Brain microvascular endothelial cell (primary cell): Measurements from ENCODE around the gene CSNK1A1L.

Experiments
- DNase-seq: peaks from one replicate; pipeline ENCODE4 v3.0.0-alpha.2; 2020
- H3K27ac ChIP-seq: fragments of 250-450 bp; sonication (Bioruptor Pico); 2 replicates; pipeline ENCODE4 v1.5.1; 2020; ENCODE audit warnings: mild to moderate bottlenecking, moderate library complexity
- H3K27me3 ChIP-seq: fragments of 250-450 bp; sonication (Bioruptor Pico); replicated peaks from 2 replicates; pipeline ENCODE4 v1.5.1; 2020; ENCODE audit warnings: mild to moderate bottlenecking
- H3K36me3 ChIP-seq: fragments of 250-450 bp; sonication (Bioruptor Pico); replicated peaks from 2 replicates; pipeline ENCODE4 v1.5.1; 2020; ENCODE audit warnings: mild to moderate bottlenecking
- H3K4me3 ChIP-seq: 2 replicates; pipeline ENCODE4 v1.5.1; 2011; ENCODE audit warnings: low read depth, mild to moderate bottlenecking, control low read depth, low read length, moderate library complexity
- CTCF ChIP-seq: IDR thresholded peaks from 2 replicates; pipeline ENCODE4 v1.5.1; 2011; ENCODE audit warnings: low read depth, mild to moderate bottlenecking, moderate library complexity, low read length, control low read depth, inconsistent platforms; ENCODE audit errors: missing control alignments
- in situ Hi-C: cut with HindIII; loops from 2 replicates; pipeline ENCODE4 v1.10.0; 2017; ENCODE audit warnings: low sequenced_read_pairs, low pct_ligation_motif_present

CSNK1A1L gene

GRCh38 chr13:37136187-37136586, 30.7 kb upstream of the CSNK1A1L start:
- in situ Hi-C loops: no loop called here

GRCh38 chr13:37134411-37135041, 29.1 kb upstream of the CSNK1A1L start:
- H3K27ac ChIP-seq: peak overlapping the region; percentile 93
- H3K36me3 ChIP-seq: no peaks in the 10 kb centered on the region
- TF ChIP-seq CTCF: no peak
- H3K4me3 ChIP-seq: no peak overlapping the region
- DNase-seq: peak; percentile 96
- in situ Hi-C loops: no loop called here
- H3K27me3 ChIP-seq: no peaks in the 10 kb centered on the region

More at GRCh38 chr13:37136187-37136586, 30.7 kb upstream of the CSNK1A1L start:
- no peak for TF ChIP-seq CTCF
- Histone ChIP-seq H3K4me3 (no peak overlapping the region), H3K27ac (peak overlapping the region; percentile 93), H3K36me3 (no peaks in the 10 kb centered on the region), H3K27me3 (no peaks in the 10 kb centered on the region)
- DNase-seq: no peak

- TF ChIP-seq CTCF: no peak
- peak; percentile 49 for DNase-seq
- Histone ChIP-seq H3K27me3 (no peaks in the 10 kb centered on the region), H3K27ac (peak overlapping the region; percentile 11), H3K4me3 (no peak overlapping the region), H3K36me3 (no peaks in the 10 kb centered on the region)
- in situ Hi-C loops: no loop called here
Observed at GRCh38 chr13:37132211-37132610, 26.7 kb upstream of the CSNK1A1L start.

- DNase-seq: no peak
- Histone ChIP-seq H3K27me3 (no peaks in the 10 kb centered on the region), H3K36me3 (no peaks in the 10 kb centered on the region), H3K4me3 (no peak overlapping the region), H3K27ac (no peak overlapping the region)
- no peak for TF ChIP-seq CTCF
- in situ Hi-C loops: no loop called here
Observed at GRCh38 chr13:37131092-37131491, 25.6 kb upstream of the CSNK1A1L start.

- no peaks in the 10 kb centered on the region for H3K36me3 ChIP-seq
- in situ Hi-C loops: no loop called here
Observed at GRCh38 chr13:37129866-37130265, 24.4 kb upstream of the CSNK1A1L start.

More at GRCh38 chr13:37129866-37130265, 24.4 kb upstream of the CSNK1A1L start:
- H3K27me3 ChIP-seq: no peaks in the 10 kb centered on the region
- no peak overlapping the region for H3K27ac ChIP-seq
- TF ChIP-seq CTCF: no peak
- no peak overlapping the region for H3K4me3 ChIP-seq
- DNase-seq: no peak
